Esophagus muscularis mucosa (tissue), 4 donors: ENCODE data around the gene TRIM29. TPM values are rescaled to one million over a fixed set of nuclear protein-coding genes. Genes with fewer than 3 reads are reported as not detected.

ENCODE experiments used
- DNase-seq: peaks from one replicate; pipeline ENCODE4 v3.0.0-alpha.2; 2017; ENCODE audit errors: extremely low spot score
- H3K27ac ChIP-seq, 4 donors: fragments of 200-600 bp; sonication (generic); replicated peaks in 1 of 4; 1 replicate in 3 of 4; 2 replicates in 1 of 4; pipeline ENCODE4 v1.5.1; 2016 to 2019; ENCODE audit warnings: mild to moderate bottlenecking in 1 of 4
- H3K27me3 ChIP-seq, 4 donors: fragments of 200-600 bp; sonication (generic); one replicate each; pipeline versions ENCODE4 v1.5.1 to v1.6.0; 2016 to 2019
- H3K36me3 ChIP-seq, 4 donors: fragments of 200-600 bp; sonication (generic); one replicate each; pipeline ENCODE4 v1.5.1; 2016 to 2019
- H3K4me1 ChIP-seq, 4 donors: fragments of 200-600 bp; sonication (generic); one replicate each; pipeline ENCODE4 v1.5.1; 2016 to 2019
- H3K4me3 ChIP-seq, 4 donors: fragments of 200-600 bp; sonication (generic); 1 replicate in 2 of 4; 2 replicates in 2 of 4; pipeline ENCODE4 v1.5.1; 2016 to 2019; ENCODE audit warnings: mild to moderate bottlenecking in 4 of 4, moderate library complexity in 1 of 4
- H3K9me3 ChIP-seq, 4 donors: fragments of 200-600 bp; sonication (generic); 1 replicate in 3 of 4; 2 replicates in 1 of 4; pipeline ENCODE4 v1.5.1; 2016 to 2019
- CTCF ChIP-seq, 3 experiments: fragments of 200-600 bp in 2 of 3; fragments of 450-650 bp in 1 of 3; sonication (generic) in 2 of 3; IDR thresholded peaks; one replicate each; pipeline ENCODE4 v1.5.1; 2017 to 2019; ENCODE audit warnings: antibody characterized with exemption in 3 of 3, mild to moderate bottlenecking in 2 of 3, moderate library complexity in 1 of 3
- EP300 ChIP-seq: sonication (generic); formaldehyde crosslinking; IDR thresholded peaks from one replicate; pipeline ENCODE4 v1.6.1; 2017; ENCODE audit warnings: antibody characterized with exemption
- POLR2A ChIP-seq: fragments of 450-650 bp; IDR thresholded peaks from one replicate; pipeline ENCODE4 v1.6.1; 2017; ENCODE audit warnings: antibody characterized with exemption, moderate library complexity, mild to moderate bottlenecking, low read depth
- POLR2AphosphoS5 ChIP-seq, 2 donors: sonication (generic); formaldehyde crosslinking; IDR thresholded peaks; one replicate each; pipeline ENCODE4 v1.6.1; 2017; ENCODE audit warnings: antibody characterized with exemption in 2 of 2
- WGBS: methylation state at CpG from one replicate; pipeline ENCODE4 v1.1.5; 2018; 5-methylcytosine and 5-hydroxymethylcytosine counted together
- intact Hi-C: fragments of 100-400 bp; cut with DNase I; formaldehyde crosslinking; loops from one replicate; pipeline ENCODE4 v1.15.1; 2023
- total RNA-seq, 4 donors: library from RNA; depleted of rRNA; stranded (reverse); fragments of >200 nt; gene quantifications; one replicate each; pipeline versions ENCODE4 v1.1.0 to v1.2.1, GENCODE V29; 2016

The TRIM29 gene
- total RNA-seq, 4 donors from 2014 or later = 0.45 to 1.3 (median 0.75) TPM

GRCh38 chr11:120074076-120074475 is 63.8 kb downstream of the TRIM29 start:
- Histone ChIP-seq H3K27me3 (peaks cover 0 to 36% (median 0%) of the 10 kb centered on the region in 4 donors), H3K4me1 (peaks cover 0 to 3% (median 0%) of the 10 kb centered on the region in 4 donors), H3K27ac (no peak overlapping the region), H3K36me3 (no peaks in the 10 kb centered on the region), H3K9me3 (no peaks in the 10 kb centered on the region), H3K4me3 (no peak overlapping the region)
- no peak for DNase-seq
- 91% methylated on average over 3 of the region's 3 CpGs for WGBS
- intact Hi-C loops = no loop called here
- no peak for TF ChIP-seq POLR2A

DNA sequence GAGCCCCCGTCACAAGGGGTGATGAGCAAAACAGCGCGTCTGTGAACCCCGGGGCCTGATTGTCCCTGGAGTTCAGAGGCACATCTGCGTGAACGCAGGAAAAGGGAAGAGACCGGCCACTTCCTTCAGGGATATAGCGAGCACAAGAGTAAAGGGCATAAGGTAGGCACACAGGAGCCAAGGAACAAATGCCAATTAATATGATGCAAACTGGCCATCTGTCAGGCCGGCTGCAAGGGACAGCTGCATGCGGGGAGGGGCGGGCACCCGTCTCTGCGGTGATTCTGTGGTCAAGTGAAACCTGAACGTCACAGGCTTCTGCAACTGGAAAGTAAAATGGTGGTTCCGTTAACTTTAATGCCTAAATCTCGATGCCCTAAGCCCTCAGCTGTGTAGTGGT is 64.7 kb downstream of the TRIM29 start:
- peaks cover 0 to 44% (median 0%) of the 10 kb centered on the region in 4 donors for H3K27me3 ChIP-seq
- 80% methylated on average over 16 of the region's 16 CpGs for WGBS
- H3K4me1 ChIP-seq = no peaks in the 10 kb centered on the region
- no peak overlapping the region for H3K27ac ChIP-seq
- no peak for DNase-seq
- TF ChIP-seq CTCF (IDR thresholded peaks at IDR 0.05) (no peak), POLR2A (no peak), POLR2AphosphoS5 (IDR thresholded peaks at IDR 0.05) (no peak), EP300 (no peak)
- intact Hi-C loops = no loop called here
- no peaks in the 10 kb centered on the region for H3K36me3 ChIP-seq
- H3K4me3 ChIP-seq = no peak overlapping the region
- no peaks in the 10 kb centered on the region for H3K9me3 ChIP-seq

GRCh38 chr11:120068114-120068573 is 69.8 kb downstream of the TRIM29 start:
- peaks cover 0 to 62% (median 0%) of the 10 kb centered on the region in 4 donors for H3K27me3 ChIP-seq
- intact Hi-C loops = no loop called here
- no peak for DNase-seq
- H3K4me1 ChIP-seq = no peaks in the 10 kb centered on the region
- no peaks in the 10 kb centered on the region for H3K9me3 ChIP-seq
- no peak for TF ChIP-seq POLR2A
- no peak for TF ChIP-seq EP300
- no peak for TF ChIP-seq POLR2AphosphoS5 (IDR thresholded peaks at IDR 0.05)
- no peak for TF ChIP-seq CTCF (IDR thresholded peaks at IDR 0.05)
- H3K36me3 ChIP-seq = no peaks in the 10 kb centered on the region
- H3K4me3 ChIP-seq = no peak overlapping the region
- H3K27ac ChIP-seq = no peak overlapping the region
- 29% methylated on average over 8 of the region's 8 CpGs for WGBS

DNA sequence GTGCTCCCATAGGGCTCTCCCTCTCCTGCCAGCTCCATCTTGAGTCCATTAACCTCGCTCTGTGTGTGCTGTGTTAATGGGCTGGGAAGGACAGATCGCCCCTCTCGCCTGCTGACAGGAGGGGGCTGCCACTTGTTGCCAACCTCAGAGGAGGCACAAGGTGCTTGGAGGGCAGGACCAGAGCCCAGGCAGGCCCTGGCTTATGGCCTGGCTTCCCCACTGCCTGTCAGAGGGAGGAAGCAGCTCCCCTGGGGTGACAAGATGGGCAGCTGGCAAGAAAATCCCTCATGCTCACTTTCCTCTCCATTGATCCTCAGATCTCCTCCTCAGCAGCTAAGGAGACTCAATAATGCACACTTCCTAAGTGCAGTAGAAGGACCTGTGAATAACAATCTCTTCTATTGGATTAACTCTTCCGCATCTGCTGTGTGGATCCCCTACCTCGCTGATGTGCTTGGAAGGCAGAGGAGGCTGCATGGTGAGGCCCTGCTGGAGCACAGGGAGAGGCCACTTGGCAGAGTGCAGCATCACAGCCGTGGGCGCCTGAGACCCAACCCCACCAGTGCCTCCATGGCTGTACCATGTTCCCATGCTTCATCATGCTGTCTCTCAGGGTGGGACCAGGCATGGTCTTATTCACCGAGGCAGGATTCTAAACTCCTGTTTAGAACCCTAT is 70.3 kb downstream of the TRIM29 start:
- peaks cover 0 to 62% (median 0%) of the 10 kb centered on the region in 4 donors for H3K27me3 ChIP-seq
- 80% methylated on average over 8 of the region's 8 CpGs for WGBS

More for the DNA sequence above, 70.3 kb downstream of the TRIM29 start:
- Histone ChIP-seq H3K36me3 (no peaks in the 10 kb centered on the region), H3K9me3 (no peaks in the 10 kb centered on the region), H3K4me3 (no peak overlapping the region), H3K4me1 (peaks cover 0 to 1% (median under 1%) of the 10 kb centered on the region in 4 donors), H3K27ac (no peak overlapping the region)
- TF ChIP-seq POLR2A (no peak), EP300 (no peak), CTCF (IDR thresholded peaks at IDR 0.05) (no peak), POLR2AphosphoS5 (IDR thresholded peaks at IDR 0.05) (no peak)
- peak; percentile 64 for DNase-seq
- intact Hi-C loops = no loop called here
